ENCODE data around the gene SPINK2.

SPINK2 gene

DNA sequence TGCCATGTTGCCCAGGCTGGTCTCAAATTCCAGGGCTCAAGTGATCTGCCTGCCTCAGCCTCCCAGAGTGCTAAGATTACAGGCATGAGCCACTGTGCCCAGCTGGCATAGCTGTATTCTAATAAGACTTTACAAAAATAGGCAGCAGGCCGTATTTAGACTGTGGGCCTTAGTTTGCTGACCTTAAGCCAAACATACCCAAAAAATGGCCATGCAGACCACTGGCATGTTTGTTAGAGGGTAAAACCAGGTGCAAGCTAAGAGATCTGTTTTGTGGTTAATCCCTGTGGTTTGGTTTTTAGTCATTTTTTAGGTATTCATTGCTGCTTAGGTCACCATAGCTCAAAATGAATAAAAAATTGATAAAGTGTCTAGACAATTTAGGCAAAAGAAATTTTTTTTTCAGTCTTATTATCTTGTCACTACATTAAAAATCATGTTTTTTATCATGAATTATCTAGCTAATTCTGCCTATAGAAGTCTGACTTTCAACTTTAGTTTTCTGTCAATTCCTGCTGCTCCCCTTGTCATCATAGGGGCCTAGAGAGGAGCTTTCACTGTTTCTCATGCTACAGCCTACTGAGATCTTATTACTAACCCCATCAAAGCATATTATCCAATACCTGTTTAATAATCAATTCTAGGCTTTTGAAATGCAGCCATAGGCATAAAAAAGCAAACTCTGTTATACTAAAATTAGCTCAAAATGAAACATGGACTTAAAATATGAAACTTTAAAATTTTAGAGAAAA lies 7.5 kb upstream of the SPINK2 start:
- TF ChIP-seq CTCF (conservative IDR thresholded peaks at IDR 0.05; ENCODE audit: low read depth, low read length), result no peak
- DNase-seq (ENCODE audit: low read depth), result peak; percentile 43
- H3K4me3 ChIP-seq (ENCODE audit: low read depth, low read length), result no peak overlapping the region

DNA sequence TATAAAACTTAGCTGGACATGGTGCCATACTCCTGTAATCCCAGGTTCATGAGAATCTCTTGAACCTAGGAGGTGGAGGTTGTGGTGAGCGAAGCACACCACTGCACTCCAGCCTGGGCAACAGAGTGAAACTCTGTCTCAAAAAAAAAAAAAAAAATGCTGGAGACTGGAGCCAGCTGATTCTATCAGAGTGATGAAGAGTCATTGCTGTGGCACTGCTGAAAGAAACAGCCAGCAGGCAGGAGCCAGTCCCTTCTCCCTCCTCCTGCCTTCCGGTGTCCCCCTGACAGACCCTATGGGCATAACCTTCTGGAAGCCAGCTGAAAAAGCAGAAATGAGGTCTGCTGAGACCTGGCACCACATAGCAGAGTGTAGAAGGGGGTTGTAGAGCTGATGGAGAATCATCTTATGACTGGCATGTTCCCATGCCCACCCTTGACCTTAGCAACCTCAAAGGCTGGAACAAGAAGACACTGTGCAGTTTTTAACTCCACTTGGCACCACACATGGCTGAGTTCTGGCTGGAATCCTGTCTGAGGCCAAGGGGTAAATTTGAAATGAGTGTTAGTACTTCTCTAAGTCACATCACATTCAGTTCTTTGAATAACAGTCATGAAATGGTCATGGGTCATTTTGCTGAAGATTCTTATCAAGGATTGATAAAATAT lies 2.6 kb upstream of the SPINK2 start:
- no peak for TF ChIP-seq CTCF (conservative IDR thresholded peaks at IDR 0.05; ENCODE audit: low read depth, low read length)
- H3K4me3 ChIP-seq (ENCODE audit: low read depth, low read length), result no peak overlapping the region
- no peak for DNase-seq (ENCODE audit: low read depth)

GRCh38 chr4:56818797-56819196 lies 2.7 kb downstream of the SPINK2 start:
- no peak for TF ChIP-seq CTCF (conservative IDR thresholded peaks at IDR 0.05; ENCODE audit: low read depth, low read length)
- no peak for DNase-seq (ENCODE audit: low read depth)
- H3K4me3 ChIP-seq (ENCODE audit: low read depth, low read length), result no peak overlapping the region

- no peak for TF ChIP-seq CTCF (conservative IDR thresholded peaks at IDR 0.05; ENCODE audit: low read depth, low read length)
- DNase-seq (ENCODE audit: low read depth), result no peak
- no peak overlapping the region for H3K4me3 ChIP-seq (ENCODE audit: low read depth, low read length)
Measured at GRCh38 chr4:56817840-56818491, 3.5 kb downstream of the SPINK2 start.

DNA sequence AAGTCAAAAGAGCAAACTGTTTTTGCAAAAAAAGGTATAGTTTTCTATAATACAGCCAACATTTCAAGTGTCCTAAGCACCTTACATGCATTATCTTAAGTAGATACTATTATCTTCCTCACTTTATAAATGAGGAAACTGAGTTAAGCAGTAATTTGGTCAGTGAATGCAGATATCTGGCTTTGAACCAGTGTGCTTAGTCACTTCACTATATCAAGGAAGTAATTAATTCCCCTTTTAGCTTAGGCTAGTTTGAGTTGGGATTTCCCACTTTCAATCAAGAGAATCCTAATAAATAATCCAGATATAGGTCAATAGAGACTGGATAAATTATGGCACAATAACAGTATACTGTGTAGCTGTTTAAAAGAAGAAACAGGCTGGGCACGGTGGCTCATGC lies 14.8 kb downstream of the SPINK2 start:
- no peak overlapping the region for H3K4me3 ChIP-seq (ENCODE audit: low read depth, low read length)
- no peak for DNase-seq (ENCODE audit: low read depth)
- no peak for TF ChIP-seq CTCF (conservative IDR thresholded peaks at IDR 0.05; ENCODE audit: low read depth, low read length)

DNA sequence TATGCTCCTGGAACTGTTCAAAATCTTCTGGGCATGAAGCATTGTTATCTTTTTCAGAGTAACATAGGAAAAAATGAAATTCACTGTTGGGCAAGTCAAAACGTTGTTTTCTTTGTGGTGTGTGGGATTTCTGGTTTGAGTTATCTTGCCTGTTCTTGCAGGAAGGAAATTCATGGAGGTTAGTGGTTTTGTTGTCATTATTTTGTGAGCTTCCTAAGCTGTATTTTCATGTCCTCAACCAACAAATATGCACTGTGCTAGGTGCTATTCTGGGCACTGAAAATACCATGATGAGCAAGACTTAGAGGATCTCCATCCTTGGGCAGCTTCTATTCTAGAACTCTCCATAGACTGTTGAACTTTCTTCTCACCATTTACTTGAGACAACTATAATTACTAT lies 16.9 kb downstream of the SPINK2 start:
- no peak overlapping the region for H3K4me3 ChIP-seq (ENCODE audit: low read depth, low read length)
- peak; percentile 69 for DNase-seq (ENCODE audit: low read depth)
- TF ChIP-seq CTCF (conservative IDR thresholded peaks at IDR 0.05; ENCODE audit: low read depth, low read length), result no peak

All from choroid plexus epithelial cell (primary cell).